Measurements from ENCODE around the gene KCNN1.

Gene KCNN1

GRCh38 chr19:17947815-17948513, 18.9 kb upstream of the KCNN1 start:
- peak; percentile 97 for DNase-seq

GRCh38 chr19:17948514-17948900, 18.4 kb upstream of the KCNN1 start:
- no peak for DNase-seq

DNA sequence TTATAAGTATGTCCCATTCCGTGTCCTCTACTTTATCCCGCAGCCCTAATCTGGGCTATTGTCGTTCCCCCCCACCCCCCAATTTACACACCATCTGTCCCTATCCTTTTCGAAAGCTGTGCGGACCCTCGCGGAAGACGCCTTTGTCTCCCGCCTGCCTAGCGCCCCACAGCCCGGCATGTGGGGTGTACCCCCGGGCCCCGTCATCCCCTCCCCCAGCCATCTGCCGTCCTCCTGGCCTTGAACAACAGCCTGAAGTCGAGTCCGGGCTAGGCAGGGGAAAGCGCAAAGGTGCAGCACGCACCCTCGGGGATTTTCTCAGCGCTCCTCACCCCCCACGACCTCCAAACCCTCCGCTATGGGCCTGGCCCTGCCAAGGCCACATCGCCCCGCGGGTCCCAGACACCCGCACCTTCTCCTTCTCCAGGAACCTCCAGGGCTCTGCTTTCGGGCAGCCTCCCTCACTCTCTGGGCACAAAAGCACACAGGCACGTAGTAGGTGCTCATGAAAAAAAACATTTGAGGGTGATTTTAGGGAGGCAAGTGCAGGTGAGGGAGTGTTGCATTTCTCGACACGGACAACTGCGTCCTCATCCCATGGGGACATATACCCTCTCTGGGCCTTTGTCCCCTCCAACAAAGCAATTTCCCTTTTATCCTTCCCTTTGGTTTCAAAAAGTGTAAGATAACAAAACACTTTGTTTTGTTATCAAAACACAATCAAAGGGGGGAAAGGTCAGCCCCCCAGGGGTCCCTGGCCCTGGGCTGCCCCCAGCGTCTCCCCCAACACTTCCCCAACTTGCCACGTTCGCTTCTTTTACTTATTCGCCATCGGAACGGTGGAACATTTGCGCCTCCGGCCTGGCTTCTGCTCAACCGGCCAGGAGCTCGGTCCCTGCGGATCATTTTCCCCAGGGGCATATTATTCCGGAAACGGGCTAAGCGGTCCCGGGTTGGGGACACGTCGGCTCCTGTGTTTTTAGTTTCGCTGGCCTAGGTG, 17.7 kb upstream of the KCNN1 start:
- no peak for DNase-seq

DNA sequence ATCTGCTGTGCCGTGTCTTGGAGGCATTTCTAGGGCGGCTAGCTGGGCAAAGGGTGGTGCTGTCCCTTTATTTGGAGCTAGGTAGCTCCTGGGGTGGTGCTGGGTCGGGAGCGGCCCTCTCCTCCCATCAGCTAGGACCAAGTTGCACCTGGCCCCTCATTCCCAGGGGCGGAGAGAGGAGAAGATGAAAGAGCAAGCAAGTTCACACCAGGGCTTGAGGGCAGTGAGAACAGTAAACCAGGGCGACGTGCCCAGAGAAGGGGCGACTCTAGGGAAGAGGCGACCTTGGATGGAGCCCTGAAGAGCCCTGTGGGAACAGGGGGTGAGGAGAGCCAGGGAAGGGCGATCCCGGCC, 17.0 kb upstream of the KCNN1 start:
- DNase-seq, result no peak

DNA sequence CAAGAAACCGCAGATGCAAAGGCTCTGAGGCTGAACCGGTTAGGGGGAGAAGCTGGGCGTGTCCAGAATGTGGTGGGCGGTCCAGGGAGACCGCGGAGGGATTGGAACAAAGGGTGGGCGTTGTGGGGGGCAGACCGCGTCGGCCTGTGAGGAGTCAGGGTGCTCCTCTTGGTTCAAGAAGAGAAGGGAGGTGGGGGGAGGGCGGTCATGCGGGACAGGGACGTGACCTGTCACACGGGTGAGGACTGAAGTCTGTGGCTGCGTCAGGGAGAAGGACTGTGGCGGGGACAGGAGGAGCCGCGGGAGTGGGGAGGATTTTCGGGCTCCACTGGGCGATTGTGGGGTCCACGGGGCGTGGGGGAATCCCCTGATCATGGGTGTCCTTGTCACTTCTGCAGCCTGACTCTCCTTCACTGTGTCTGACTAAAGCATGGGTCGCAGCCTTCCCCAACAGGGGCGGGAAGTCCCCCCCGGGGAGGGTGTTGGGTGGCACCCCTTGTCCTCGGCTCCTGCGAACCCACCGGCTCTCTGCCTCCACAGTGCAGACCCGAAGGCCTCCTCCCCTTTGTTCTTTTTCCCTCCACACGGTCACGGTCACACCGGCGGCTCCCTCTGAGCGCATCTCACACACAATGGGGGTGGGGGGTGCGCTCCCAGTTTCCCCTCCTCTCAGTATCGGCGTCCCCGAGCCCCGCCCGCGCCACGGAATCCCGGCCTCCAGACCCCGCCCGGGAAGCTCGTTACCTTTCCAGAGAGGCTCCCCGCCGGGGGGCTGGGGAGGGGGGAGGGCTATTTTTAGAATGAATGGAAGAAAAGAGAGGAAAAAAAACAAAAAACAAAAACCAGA, 16.4 kb upstream of the KCNN1 start:
- DNase-seq, result no peak

GRCh38 chr19:17951157-17951989, 15.5 kb upstream of the KCNN1 start:
- no peak for DNase-seq

GRCh38 chr19:17951990-17952976, 14.6 kb upstream of the KCNN1 start:
- no peak for DNase-seq

GRCh38 chr19:17953316-17953801, 13.5 kb upstream of the KCNN1 start:
- no peak for DNase-seq

DNA sequence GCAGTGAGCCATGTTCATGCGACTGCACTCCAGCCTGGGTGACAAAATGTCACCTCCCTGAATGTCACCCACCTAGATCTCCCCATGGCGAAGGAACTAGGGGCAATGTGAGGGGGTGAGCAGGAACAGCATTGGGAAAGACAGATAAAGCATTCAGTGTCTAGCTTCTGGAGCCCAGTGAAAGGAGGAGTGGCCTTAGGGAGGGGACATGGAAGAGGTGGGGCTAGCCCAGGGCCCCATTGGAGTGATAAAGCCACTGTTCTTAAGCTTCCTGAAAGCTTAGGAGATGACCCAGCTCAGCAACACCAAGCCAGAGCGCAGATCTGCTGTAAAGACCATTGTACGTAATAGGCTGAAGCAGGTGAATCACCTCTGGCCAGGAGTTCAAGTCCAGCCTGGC, 13.0 kb upstream of the KCNN1 start:
- DNase-seq, result no peak

DNA sequence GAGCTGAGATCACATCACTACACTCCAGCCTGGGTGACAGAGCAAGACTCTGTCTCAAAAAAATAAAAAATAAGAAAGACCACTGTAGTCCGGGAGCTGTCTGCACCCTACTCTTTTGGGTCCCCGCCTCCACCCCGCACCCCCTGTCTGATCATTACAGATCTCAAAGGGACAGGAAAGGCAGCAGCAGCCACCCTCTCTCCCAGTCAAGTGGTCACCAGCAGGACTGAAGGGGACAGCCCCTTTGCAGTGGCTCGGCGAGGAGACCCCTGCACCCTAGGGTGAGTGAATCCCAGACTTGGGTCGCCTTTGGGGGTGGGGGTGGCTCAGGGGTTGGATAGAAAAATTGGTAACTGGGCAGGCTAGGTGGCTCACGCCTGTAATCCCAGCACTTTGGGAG, 12.5 kb upstream of the KCNN1 start:
- no peak for DNase-seq

DNA sequence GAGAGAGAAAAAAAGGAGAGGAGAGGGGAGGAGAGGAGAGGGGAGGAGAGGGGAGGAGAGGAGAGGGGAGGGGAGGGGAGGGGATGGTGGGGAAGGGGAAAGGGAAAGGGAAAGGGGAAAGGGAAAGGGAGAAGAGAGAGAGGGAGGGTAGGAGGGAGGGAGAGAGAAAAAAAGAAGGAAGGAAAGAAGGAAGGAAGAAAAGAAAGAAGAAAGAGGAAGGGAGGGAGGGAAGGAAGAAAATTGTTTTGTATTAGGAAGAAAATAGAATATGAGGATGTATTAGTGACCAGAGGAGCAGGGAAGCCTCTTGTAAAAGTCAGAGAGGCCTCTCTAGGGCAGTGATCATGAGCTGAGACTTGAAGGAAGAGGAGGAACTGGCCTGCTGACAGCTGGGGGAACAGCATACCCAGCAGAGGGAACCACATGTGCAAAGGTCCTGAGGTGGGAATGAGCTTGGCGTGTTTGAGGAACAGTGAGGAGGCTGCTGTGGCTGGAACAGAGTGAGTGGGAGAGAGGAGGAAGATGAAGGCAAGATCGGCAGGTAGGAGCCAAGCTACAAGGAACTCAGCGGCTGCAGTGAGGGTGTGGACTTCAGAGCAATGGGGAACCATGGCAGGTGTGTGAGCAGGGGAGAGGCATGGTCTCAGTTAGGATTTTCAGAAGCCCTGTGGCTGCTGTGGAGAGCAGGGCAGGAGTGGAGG, 9.6 kb upstream of the KCNN1 start:
- DNase-seq, result no peak

GRCh38 chr19:17957885-17958284, 9.0 kb upstream of the KCNN1 start:
- DNase-seq, result no peak

GRCh38 chr19:17963936-17964691, 2.8 kb upstream of the KCNN1 start:
- DNase-seq, result no peak

DNA sequence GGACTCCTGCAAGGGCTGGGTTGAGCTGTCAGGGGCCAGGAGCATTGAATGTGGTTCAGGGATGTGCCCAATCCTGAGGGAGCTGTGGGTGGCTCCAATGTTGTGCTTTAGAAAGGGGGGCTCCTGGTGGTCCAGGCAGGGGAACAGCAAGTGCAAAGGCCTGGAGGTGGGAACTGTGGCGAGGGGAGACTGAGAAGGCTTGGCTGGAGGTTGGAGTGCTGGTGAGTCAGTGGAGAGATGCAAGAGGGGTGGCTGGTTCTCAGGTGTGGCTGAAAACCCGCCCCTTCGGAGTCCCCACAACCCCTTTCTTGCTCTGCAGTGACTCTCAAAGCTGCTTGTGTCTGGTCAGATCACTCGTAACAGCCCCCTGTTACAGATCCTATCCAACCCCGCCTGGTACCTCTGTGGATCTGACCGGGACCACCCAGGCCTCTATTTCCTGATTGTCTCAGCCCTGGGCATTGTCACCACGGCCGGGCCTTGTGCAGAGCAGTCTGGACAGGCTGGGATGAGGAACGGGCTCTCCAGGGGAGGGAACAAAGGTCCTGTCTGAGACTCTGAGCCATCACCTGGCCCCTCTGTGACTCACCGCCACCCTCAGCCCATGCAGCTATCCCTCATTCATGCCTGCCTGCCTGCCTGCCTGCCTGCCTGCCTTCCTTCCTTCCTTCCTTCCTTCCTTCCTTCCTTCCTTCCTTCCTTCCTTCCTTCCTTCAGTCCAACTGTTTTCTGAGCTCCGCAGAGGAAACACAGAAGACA, 1.4 kb upstream of the KCNN1 start:
- no peak for DNase-seq

DNA sequence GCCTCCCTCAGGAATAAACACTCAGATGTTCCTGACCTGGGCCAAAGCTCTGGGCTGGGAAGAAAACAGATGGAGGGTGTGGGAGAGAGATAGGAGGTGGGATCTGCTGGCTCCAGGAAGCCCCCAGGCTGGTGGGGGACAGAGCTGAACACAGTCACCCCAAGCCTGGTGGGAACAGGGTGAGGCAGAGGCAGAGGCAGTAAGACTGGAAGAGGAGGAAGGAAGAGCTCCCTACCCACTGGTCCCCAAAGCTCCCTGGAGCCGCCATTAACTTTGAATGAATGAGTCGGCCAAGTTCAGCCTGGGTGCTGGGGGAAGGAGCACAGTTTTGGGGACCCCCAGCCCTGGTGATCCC, 801 bp upstream of the KCNN1 start:
- DNase-seq, result no peak

GRCh38 chr19:17967257-17968051, 547 bp downstream of the KCNN1 start:
- DNase-seq, result no peak

- DNase-seq, result no peak
These were observed 1.5 kb downstream of the KCNN1 start for GRCh38 chr19:17968362-17968761.

Data from NCI-H2227 treated with DMSO at 0.1 percent for 48 hours (cell line).